ENCODE data around the gene KRT6A. TPM values are rescaled to one million over a fixed set of nuclear protein-coding genes. Genes with fewer than 3 reads are reported as not detected.

The KRT6A gene
- total and polyA plus RNA-seq, 2 experiments from 2014 or later = 0.22 TPM; not detected in 1

DNA sequence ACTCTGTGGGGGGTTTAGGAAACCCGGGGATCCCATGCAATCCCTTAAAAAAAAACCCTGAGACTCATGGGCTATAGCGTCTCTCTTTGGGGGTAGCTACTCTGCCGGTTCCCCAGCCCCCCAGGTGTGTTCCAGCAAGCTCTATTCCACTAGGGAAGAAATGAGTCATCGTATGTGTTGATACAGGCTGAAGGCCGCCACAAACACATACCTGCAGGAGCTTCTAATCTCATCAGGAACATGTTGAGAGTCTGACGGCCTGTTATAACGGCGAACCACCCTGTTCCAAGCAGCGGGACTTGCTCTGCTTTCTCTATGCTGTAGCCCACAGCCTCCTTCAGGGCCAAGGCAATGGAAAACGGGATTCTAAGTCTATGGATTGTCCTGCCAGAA is 28.1 kb upstream of the KRT6A start:
- Histone ChIP-seq H3K27me3 (peaks cover 3% of the 10 kb centered on the region), H3K36me3 (no peaks in the 10 kb centered on the region), H3K4me1 (ENCODE audit: low read depth) (no peaks in the 10 kb centered on the region), H3K9me3 (ENCODE audit: low read depth) (no peaks in the 10 kb centered on the region), H3K27ac (no peak overlapping the region), H3K4me3 (no peak overlapping the region)
- DNase-seq (ENCODE audit: low read depth in 1 of 2, low spot score in 1 of 2) = peak in 1 of 2 donors; percentile 67
- TF ChIP-seq, protein P1, sequence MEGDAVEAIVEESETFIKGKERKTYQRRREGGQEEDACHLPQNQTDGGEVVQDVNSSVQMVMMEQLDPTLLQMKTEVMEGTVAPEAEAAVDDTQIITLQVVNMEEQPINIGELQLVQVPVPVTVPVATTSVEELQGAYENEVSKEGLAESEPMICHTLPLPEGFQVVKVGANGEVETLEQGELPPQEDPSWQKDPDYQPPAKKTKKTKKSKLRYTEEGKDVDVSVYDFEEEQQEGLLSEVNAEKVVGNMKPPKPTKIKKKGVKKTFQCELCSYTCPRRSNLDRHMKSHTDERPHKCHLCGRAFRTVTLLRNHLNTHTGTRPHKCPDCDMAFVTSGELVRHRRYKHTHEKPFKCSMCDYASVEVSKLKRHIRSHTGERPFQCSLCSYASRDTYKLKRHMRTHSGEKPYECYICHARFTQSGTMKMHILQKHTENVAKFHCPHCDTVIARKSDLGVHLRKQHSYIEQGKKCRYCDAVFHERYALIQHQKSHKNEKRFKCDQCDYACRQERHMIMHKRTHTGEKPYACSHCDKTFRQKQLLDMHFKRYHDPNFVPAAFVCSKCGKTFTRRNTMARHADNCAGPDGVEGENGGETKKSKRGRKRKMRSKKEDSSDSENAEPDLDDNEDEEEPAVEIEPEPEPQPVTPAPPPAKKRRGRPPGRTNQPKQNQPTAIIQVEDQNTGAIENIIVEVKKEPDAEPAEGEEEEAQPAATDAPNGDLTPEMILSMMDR (IDR thresholded peaks at IDR 0.05; ENCODE audit: low read depth, low read length) = no peak

DNA sequence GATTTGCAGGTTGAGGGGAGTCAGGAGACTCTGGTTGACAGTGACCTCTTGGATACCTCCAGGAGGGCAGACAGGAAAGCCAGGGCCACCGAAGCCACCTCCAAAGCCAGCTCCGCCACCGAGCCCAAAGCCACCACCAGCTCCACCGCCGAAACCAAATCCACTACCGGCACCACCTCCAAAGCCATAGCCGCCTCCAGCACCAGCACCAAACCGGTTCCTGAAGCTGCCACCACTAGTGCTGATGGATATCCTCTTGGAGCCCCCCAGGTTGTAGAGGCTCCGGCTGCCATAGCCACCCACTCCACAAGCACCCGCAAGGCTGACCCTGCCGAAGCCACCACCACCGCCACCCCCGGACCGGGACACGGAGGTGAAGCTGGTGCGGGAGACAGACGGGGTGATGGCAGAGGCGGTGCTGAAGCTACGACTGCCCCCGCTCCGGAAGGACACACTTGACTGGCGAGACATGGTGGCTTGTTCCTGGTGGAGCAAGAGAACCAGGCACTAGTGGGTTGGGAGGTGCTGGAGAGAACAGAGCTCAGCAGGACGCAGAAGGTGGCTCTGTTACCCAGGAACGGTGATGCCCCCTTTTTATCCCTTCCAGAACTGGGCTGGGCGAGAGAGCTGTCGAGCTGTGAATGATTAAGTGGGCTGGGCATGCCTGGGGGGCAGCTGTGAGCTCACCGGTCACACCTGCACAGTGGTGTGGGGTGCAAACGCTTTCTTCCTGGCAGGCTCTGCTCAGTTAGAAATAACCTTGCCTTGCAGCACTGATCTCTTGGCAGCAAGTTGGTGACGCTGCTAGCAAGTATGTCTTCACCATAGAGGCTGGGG is 27.0 kb upstream of the KRT6A start, which contains the start of gene KRT5:
Gene KRT5 (minus strand): TSS at position 569 of the 837 bp plus-strand sequence. CDS start 98 bp downstream, at position 471.
- TF ChIP-seq, protein P1 (IDR thresholded peaks at IDR 0.05; ENCODE audit: low read depth, low read length) = no peak
- H3K9me3 ChIP-seq (ENCODE audit: low read depth) = no peaks in the 10 kb centered on the region
- peaks cover 3% of the 10 kb centered on the region for H3K27me3 ChIP-seq
- H3K4me1 ChIP-seq (ENCODE audit: low read depth) = no peaks in the 10 kb centered on the region
- H3K27ac ChIP-seq = no peak within 1 kb of the TSS
- DNase-seq (ENCODE audit: low read depth in 1 of 2, low spot score in 1 of 2) = no peak
- H3K36me3 ChIP-seq = no peaks in the 10 kb centered on the region
- H3K4me3 ChIP-seq = no peak within 1 kb of the TSS

DNA sequence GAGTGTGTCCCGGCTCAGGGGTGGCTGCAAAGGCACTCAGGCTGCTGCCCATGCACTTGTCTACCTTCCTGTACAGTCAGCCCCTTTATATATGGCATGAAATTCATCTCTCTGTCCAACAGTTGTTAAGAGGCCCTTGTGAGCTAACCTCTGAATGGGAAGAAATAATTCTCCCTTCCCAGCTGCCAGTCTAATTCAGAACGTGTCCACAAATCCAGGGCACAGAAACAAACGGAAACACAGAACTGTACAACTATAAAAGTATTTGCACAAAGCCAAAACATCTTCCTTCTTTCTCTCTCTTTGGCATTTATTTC is 26.3 kb upstream of the KRT6A start:
- Histone ChIP-seq H3K36me3 (no peaks in the 10 kb centered on the region), H3K9me3 (ENCODE audit: low read depth) (no peaks in the 10 kb centered on the region), H3K4me1 (ENCODE audit: low read depth) (no peaks in the 10 kb centered on the region), H3K4me3 (no peak overlapping the region), H3K27ac (no peak overlapping the region), H3K27me3 (peaks cover 3% of the 10 kb centered on the region)
- DNase-seq (ENCODE audit: low read depth in 1 of 2, low spot score in 1 of 2) = no peak
- TF ChIP-seq, protein P1 (IDR thresholded peaks at IDR 0.05; ENCODE audit: low read depth, low read length) = no peak

DNA sequence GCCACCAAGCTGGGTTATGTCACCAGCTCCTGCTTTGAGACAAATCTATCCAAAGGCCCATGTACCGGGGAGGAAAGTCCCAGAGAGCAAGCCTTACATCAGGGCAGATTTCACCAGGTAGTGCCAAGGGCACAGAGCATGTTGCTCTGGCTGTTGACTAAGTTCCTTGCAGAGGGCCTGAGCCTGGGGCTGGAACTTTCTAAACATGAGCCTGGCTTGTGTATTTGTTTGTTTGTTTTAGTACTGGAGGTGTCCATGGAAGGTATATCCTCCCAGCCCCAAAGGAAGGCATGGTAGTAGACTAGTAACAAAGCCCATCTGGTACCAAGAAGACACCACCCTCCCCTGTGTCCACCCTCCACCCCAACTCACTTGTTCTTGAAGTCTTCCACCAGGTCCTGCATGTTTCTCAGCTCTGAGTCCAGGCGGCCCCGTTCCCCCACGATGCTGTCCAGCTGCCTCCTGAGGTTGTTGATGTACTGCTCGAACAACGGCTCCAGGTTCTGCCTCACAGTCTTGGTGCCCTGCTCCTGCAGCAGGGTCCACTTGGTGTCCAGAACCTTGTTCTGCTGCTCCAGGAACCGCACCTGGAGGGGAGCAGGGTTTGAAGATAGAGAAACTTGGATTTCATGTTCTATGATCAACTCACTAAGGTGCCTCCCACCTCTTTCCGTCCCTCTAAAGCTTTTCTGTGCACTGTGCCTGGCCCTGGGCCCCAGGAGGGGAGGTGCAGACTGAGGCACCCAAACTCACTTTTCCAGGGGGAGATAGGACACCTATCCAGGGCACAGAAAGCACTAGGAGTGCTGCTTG is 25.7 kb upstream of the KRT6A start:
- DNase-seq (ENCODE audit: low read depth in 1 of 2, low spot score in 1 of 2) = no peak

DNA sequence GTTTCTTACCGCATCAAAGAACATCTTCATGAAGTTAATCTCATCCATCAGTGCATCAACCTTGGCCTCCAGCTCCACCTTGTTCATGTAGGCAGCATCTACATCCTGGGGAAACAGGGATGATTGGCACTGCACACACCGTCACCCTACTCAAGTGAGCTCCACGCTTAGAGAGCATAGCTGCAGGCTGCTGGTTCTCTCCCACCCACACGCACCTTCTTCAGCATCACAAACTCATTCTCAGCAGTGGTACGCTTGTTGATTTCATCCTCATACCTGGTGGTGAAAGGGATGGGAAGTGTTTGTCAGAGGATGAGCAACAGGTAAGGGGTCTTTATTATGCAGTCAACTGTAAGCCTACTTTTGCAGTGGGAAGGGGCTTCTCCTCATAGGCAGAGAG is 24.8 kb upstream of the KRT6A start:
- no peak for DNase-seq (ENCODE audit: low read depth in 1 of 2, low spot score in 1 of 2)
- Histone ChIP-seq H3K4me3 (no peak overlapping the region), H3K27ac (no peak overlapping the region), H3K9me3 (ENCODE audit: low read depth) (no peaks in the 10 kb centered on the region), H3K27me3 (peaks cover 3% of the 10 kb centered on the region), H3K4me1 (ENCODE audit: low read depth) (no peaks in the 10 kb centered on the region), H3K36me3 (no peaks in the 10 kb centered on the region)
- TF ChIP-seq, protein P1 (IDR thresholded peaks at IDR 0.05; ENCODE audit: low read depth, low read length) = no peak

More for the DNA sequence above, 25.7 kb upstream of the KRT6A start:
- H3K9me3 ChIP-seq (ENCODE audit: low read depth) = no peaks in the 10 kb centered on the region
- TF ChIP-seq, protein P1 (IDR thresholded peaks at IDR 0.05; ENCODE audit: low read depth, low read length) = no peak
- H3K4me3 ChIP-seq = no peak overlapping the region
- H3K36me3 ChIP-seq = no peaks in the 10 kb centered on the region
- H3K27ac ChIP-seq = no peak overlapping the region
- H3K27me3 ChIP-seq = peaks cover 3% of the 10 kb centered on the region
- no peaks in the 10 kb centered on the region for H3K4me1 ChIP-seq (ENCODE audit: low read depth)

All from cardiac muscle cell (in vitro differentiated cells and primary cell).